ENCODE results near the gene TPRN.

DNA sequence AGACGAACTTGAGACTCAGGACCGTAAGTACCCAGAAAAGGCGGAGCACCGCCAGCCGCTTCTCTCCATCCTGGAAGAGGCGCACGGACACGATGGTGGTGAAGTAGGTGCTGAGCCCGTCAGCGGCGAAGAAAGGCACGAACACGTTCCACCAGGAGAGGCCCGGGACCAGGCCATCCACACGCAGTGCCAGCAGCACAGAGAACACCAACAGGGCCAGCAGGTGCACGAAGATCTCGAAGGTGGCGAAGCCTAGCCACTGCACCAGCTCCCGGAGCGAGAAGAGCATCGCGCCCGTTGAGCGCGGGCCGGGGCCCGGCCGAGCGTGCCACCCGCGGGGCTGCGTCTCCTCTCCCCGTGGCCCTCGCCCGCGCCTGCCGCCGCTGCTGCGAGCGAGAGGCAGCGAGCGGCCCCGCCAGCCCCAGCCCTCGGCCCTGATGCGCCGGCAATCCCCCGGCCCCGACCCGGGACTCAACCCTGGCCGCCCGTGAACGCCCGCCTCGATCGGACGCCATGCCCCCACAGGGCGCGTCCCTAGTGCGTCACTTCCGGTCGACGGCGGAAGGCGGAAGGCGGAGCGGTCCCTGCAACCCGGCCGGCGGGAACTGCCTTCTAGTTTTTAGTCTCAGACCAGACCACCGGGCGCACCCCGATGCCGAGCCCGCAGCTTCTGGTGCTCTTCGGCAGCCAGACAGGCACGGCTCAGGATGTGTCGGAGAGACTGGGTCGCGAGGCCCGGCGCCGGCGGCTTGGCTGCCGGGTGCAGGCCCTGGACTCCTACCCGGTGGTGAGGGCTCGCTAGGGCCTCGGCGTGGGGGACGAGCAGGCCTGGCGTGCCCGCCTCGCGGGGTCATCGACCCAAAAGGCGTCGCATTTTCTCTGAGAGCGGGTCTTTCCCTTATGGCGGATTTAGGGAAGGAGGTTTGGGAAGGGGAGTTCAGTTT lies 4.9 kb upstream of the TPRN start, which contains the start of the genes NDOR1 and TMEM203:
- TF ChIP-seq ELF1 (IDR thresholded peaks at IDR 0.05) (peak; percentile 96), CTCF (IDR thresholded peaks at IDR 0.05) (no peak), RAD21 (IDR thresholded peaks at IDR 0.05; ENCODE audit: low read length) (no peak), TAF1 (IDR thresholded peaks at IDR 0.05; ENCODE audit: borderline replicate concordance, low read depth, low read length) (peak; percentile 92), CHD2 (IDR thresholded peaks at IDR 0.05; ENCODE audit: low read length, partially characterized antibody) (peak; percentile 59), TCF12 (IDR thresholded peaks at IDR 0.05) (no peak), EP300 (IDR thresholded peaks at IDR 0.05; ENCODE audit: borderline replicate concordance in 1 of 2, low read depth in 1 of 2, low read length in 1 of 2) (no peak)
- TF ChIP-seq, protein P1, sequence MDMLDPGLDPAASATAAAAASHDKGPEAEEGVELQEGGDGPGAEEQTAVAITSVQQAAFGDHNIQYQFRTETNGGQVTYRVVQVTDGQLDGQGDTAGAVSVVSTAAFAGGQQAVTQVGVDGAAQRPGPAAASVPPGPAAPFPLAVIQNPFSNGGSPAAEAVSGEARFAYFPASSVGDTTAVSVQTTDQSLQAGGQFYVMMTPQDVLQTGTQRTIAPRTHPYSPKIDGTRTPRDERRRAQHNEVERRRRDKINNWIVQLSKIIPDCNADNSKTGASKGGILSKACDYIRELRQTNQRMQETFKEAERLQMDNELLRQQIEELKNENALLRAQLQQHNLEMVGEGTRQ (IDR thresholded peaks at IDR 0.05; ENCODE audit: borderline replicate concordance, low read depth, low read length) = no peak
- TF ChIP-seq, protein P2, sequence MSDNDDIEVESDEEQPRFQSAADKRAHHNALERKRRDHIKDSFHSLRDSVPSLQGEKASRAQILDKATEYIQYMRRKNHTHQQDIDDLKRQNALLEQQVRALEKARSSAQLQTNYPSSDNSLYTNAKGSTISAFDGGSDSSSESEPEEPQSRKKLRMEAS (IDR thresholded peaks at IDR 0.05; ENCODE audit: low read depth) = peak; percentile 82
